Caco-2 (cell line): ENCODE data around the gene ARPC1B. TPM values are rescaled to one million over a fixed set of nuclear protein-coding genes. Genes with fewer than 3 reads are reported as not detected.
A peak's percentile ranks its signal among the peaks of the same experiment; 100 is the strongest.
"Not testable (repeated sequence)": the region's sequence is repeated elsewhere in the genome, so short reads cannot be mapped to it uniquely, and the experiment has no call there.

Experiments
- BruUV-seq: library from RNA; stranded (reverse); fragments of 400-500 nt; replicated peaks from 2 replicates; lab custom pipeline; 2021; lab: Mats Ljungman, UMichigan
- CTCF ChIA-PET: fragments of 300-600 bp; sonication (Branson Sonifier 250); formaldehyde crosslinking; loops from one replicate; lab custom pipeline; 2022; ENCODE audit warnings: antibody characterized with exemption; lab: Charles Lee
- POLR2A ChIA-PET: fragments of 300-600 bp; sonication (Branson Sonifier 250); formaldehyde crosslinking; loops from one replicate; lab custom pipeline; 2022; ENCODE audit warnings: antibody characterized with exemption; lab: Charles Lee
- DNase-seq, 2 experiments: peaks; one replicate each; pipeline versions ENCODE4 v3.0.0 to v3.0.0-alpha.2; 2020 to 2022
- H3K27me3 ChIP-seq: replicated peaks from 2 replicates; pipeline ENCODE4 v1.6.0; 2011; ENCODE audit warnings: low read length; ENCODE audit not compliant: control insufficient read depth, insufficient read depth
- H3K36me3 ChIP-seq: 2 replicates; pipeline ENCODE4 v1.5.1; 2011; ENCODE audit warnings: low read length; ENCODE audit not compliant: control insufficient read depth, insufficient read depth
- H3K4me1 ChIP-seq: fragments of 250-450 bp; sonication (Bioruptor Pico); 2 replicates; pipeline ENCODE4 v1.5.1; 2020; ENCODE audit warnings: mild to moderate bottlenecking
- H3K4me3 ChIP-seq: 2 replicates; pipeline ENCODE4 v1.5.1; 2011; ENCODE audit warnings: low read depth, mild to moderate bottlenecking, control low read depth, low read length
- H3K9me3 ChIP-seq: fragments of 250-450 bp; sonication (Bioruptor Pico); 2 replicates; pipeline ENCODE4 v1.5.1; 2020; ENCODE audit warnings: mild to moderate bottlenecking, moderate library complexity
- H3K27ac Mint-ChIP-seq: one replicate; pipeline ENCODE4 v1.8.0; 2022; ENCODE audit warnings: mixed read lengths; ENCODE audit not compliant: unreplicated experiment
- H3K27me3 Mint-ChIP-seq: one replicate; pipeline ENCODE4 v1.8.0; 2022; ENCODE audit warnings: mixed read lengths; ENCODE audit not compliant: insufficient read depth, unreplicated experiment
- H3K36me3 Mint-ChIP-seq: one replicate; pipeline ENCODE4 v1.8.0; 2022; ENCODE audit warnings: mild to moderate bottlenecking, mixed read lengths; ENCODE audit not compliant: insufficient read depth, unreplicated experiment
- H3K4me1 Mint-ChIP-seq: one replicate; pipeline ENCODE4 v1.8.0; 2022; ENCODE audit warnings: low read depth, mixed read lengths; ENCODE audit not compliant: unreplicated experiment
- H3K4me3 Mint-ChIP-seq: one replicate; pipeline ENCODE4 v1.8.0; 2022; ENCODE audit warnings: mild to moderate bottlenecking, moderate library complexity, mixed read lengths; ENCODE audit not compliant: unreplicated experiment
- H3K9me3 Mint-ChIP-seq: one replicate; pipeline ENCODE4 v1.8.0; 2022; ENCODE audit warnings: mixed read lengths; ENCODE audit not compliant: unreplicated experiment
- CTCF ChIP-seq, 2 experiments: fragments of 200-600 bp in 1 of 2; IDR thresholded peaks; 1 replicate in 1 of 2; 2 replicates in 1 of 2; pipeline versions ENCODE4 v1.5.1 to v1.8.0; 2011 to 2022; ENCODE audit warnings: antibody characterized with exemption in 1 of 2, control low read depth in 1 of 2, inconsistent platforms in 1 of 2, low read depth in 1 of 2, low read length in 1 of 2, mild to moderate bottlenecking in 1 of 2, moderate library complexity in 1 of 2; ENCODE audit not compliant: insufficient read depth in 1 of 2, severe bottlenecking in 1 of 2, unreplicated experiment in 1 of 2
- intact Hi-C: fragments of 100-400 bp; cut with micrococcal nuclease; formaldehyde crosslinking; loops from one replicate; pipeline ENCODE4 v1.10.0; 2022; ENCODE audit not compliant: unreplicated experiment
- total RNA-seq: library from RNA; stranded (reverse); gene quantifications from 2 replicates; pipeline ENCODE4 v1.2.3, GENCODE V29; 2022

The ARPC1B gene
- total RNA-seq, 1 experiment from 2014 or later: 128 TPM

- H3K27me3 ChIP-seq, H3K4me1 Mint-ChIP-seq, H3K4me3 Mint-ChIP-seq, H3K9me3 ChIP-seq, H3K27me3 Mint-ChIP-seq, POLR2A ChIA-PET, H3K4me3 ChIP-seq, H3K4me1 ChIP-seq, H3K9me3 Mint-ChIP-seq, BruUV-seq, intact Hi-C loops: not testable (repeated sequence)
- Mint-ChIP-seq H3K27ac (peak overlapping the region; percentile 70), H3K36me3 (peaks cover 100% of the 10 kb centered on the region)
- CTCF ChIA-PET: interaction anchor here (0.8 kb wide), 1 partner anchor 279 kb away, joined by 4 read pairs; no protein-coding TSS in a partner anchor
- peaks cover 14% of the 10 kb centered on the region for H3K36me3 ChIP-seq
- DNase-seq: peak; percentile 79
- peak; percentile 39 to 78 for TF ChIP-seq CTCF (IDR thresholded peaks at IDR 0.05; ENCODE audit: insufficient read depth in 1 of 2, low read depth in 1 of 2, low read length in 1 of 2, severe bottlenecking in 1 of 2, unreplicated experiment in 1 of 2)
Measured at GRCh38 chr7:99415513-99416127, 41.1 kb downstream of the ARPC1B start.

GRCh38 chr7:99418260-99418659 lies 43.7 kb downstream of the ARPC1B start:
- POLR2A ChIA-PET: interaction anchor here (0.8 to 2.0 kb wide), 2 partner anchors 9 to 44 kb away, joined by 3 to 13 read pairs; partner anchors contain the start of genes ARPC1B, BUD31 and PDAP1
- intact Hi-C loops: no loop called here
- Mint-ChIP-seq H3K36me3 (peaks cover 100% of the 10 kb centered on the region), H3K27me3 (no peaks in the 10 kb centered on the region), H3K27ac (peak overlapping the region; percentile 75), H3K9me3 (no peaks in the 10 kb centered on the region), H3K4me1 (peaks cover 8% of the 10 kb centered on the region), H3K4me3 (no peak overlapping the region)
- Histone ChIP-seq H3K9me3 (no peaks in the 10 kb centered on the region), H3K36me3 (peaks cover 16% of the 10 kb centered on the region), H3K4me3 (no peak overlapping the region), H3K4me1 (no peaks in the 10 kb centered on the region), H3K27me3 (no peaks in the 10 kb centered on the region)
- no TSS peak for BruUV-seq
- no peak for TF ChIP-seq CTCF (IDR thresholded peaks at IDR 0.05; ENCODE audit: insufficient read depth in 1 of 2, low read depth in 1 of 2, low read length in 1 of 2, severe bottlenecking in 1 of 2, unreplicated experiment in 1 of 2)
- no peak for DNase-seq
- CTCF ChIA-PET: no interaction called here

GRCh38 chr7:99419323-99420021 lies 44.9 kb downstream of the ARPC1B start:
- DNase-seq: no peak
- intact Hi-C loops: no loop called here
- ChIA-PET CTCF (interaction anchor here (0.8 kb wide), 1 partner anchor 9 kb away, joined by 3 read pairs; no protein-coding TSS in a partner anchor), POLR2A (interaction anchor here (0.7 to 2.0 kb wide), 2 partner anchors 11 to 16 kb away, joined by 3 to 13 read pairs; partner anchors contain the start of genes BUD31 and PDAP1)
- no peaks in the 10 kb centered on the region for H3K27me3 ChIP-seq
- Mint-ChIP-seq H3K27ac (peak overlapping the region; percentile 75), H3K36me3 (peaks cover 100% of the 10 kb centered on the region), H3K27me3 (no peaks in the 10 kb centered on the region), H3K4me1 (peaks cover 9% of the 10 kb centered on the region), H3K4me3 (no peak overlapping the region), H3K9me3 (no peaks in the 10 kb centered on the region)
- H3K4me3 ChIP-seq: no peak overlapping the region
- no peaks in the 10 kb centered on the region for H3K4me1 ChIP-seq
- H3K9me3 ChIP-seq: no peaks in the 10 kb centered on the region
- BruUV-seq: TSS peak; percentile 21
- H3K36me3 ChIP-seq: peaks cover 16% of the 10 kb centered on the region
- no peak for TF ChIP-seq CTCF (IDR thresholded peaks at IDR 0.05; ENCODE audit: insufficient read depth in 1 of 2, low read depth in 1 of 2, low read length in 1 of 2, severe bottlenecking in 1 of 2, unreplicated experiment in 1 of 2)
